Central memory CD4-positive, alpha-beta T cell (primary cell): ENCODE measurements around the gene WDPCP.
A peak's percentile ranks its signal among the peaks of the same experiment; 100 is the strongest.
"Not testable (repeated sequence)": the region's sequence is repeated elsewhere in the genome, so short reads cannot be mapped to it uniquely, and the experiment has no call there.

Experiments used
- DNase-seq: peaks from one replicate; pipeline ENCODE4 v3.0.0; 2022
- total RNA-seq, 3 experiments: gene quantifications; one replicate each; lab custom pipeline; 2026; lab: John Stamatoyannopoulos, UW

The WDPCP gene
- total RNA-seq: 7.2 to 23.3 (median 11.7) reads per million in 3 experiments

- DNase-seq: peak; percentile 97
Measured at GRCh38 chr2:63588385-63589147, at the start of gene WDPCP, which contains the start of gene MDH1. WDPCP (minus strand) TSS chr2:63588477; CDS start chr2:63588271, 206 bp downstream. MDH1 (plus strand) TSS chr2:63588963; CDS start chr2:63589044, 81 bp downstream.

DNA sequence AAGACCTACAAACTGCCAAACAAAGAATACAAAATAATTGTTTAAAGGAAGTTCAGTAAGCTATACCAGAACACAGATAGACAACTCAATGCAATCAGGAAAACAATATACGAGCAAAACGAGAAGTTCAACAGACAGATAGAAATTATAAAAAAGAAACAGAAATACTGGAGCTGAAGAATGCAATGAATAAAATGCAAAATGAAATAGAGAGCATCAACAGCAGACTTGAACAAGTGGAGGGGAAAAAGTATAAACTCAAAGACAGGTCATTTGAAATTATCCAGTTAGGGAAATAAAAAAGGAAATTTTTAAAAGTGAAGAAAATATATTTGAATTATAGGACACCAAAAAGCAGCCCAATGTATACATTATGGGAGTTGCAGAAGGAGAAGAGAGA, 44.1 kb upstream of the WDPCP start:
- DNase-seq: no peak

DNA sequence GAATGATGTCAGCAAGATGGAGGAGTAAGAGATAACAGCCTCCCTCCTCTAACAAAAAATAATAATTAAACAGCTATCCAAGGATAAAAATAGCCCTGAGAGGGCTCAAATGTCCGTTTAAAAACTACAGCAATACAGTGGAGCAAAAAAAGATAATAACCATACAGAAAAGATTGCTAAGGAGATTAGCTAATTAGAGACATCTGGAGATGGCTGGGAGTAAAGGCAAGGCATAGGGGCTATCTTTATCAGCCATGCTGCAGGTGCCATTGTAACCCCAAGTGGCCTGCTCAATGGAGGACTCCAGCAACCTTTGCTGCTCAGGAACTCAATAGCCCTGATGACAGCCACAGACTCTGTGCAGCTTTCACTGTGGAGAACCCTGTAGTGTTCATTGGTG, 43.2 kb upstream of the WDPCP start:
- DNase-seq: no peak

GRCh38 chr2:63628403-63628942, 40.2 kb upstream of the WDPCP start:
- DNase-seq: no peak

- no peak for DNase-seq
Measured at GRCh38 chr2:63627866-63628265, 39.6 kb upstream of the WDPCP start.

- not testable (repeated sequence) for DNase-seq
Measured at GRCh38 chr2:63623763-63624162, 35.5 kb upstream of the WDPCP start.

GRCh38 chr2:63622751-63623150, 34.5 kb upstream of the WDPCP start:
- DNase-seq: no peak

GRCh38 chr2:63619328-63619727, 31.1 kb upstream of the WDPCP start:
- DNase-seq: no peak

GRCh38 chr2:63617366-63617765, 29.1 kb upstream of the WDPCP start:
- DNase-seq: no peak

GRCh38 chr2:63614983-63615945, 27.0 kb upstream of the WDPCP start:
- no peak for DNase-seq

GRCh38 chr2:63614448-63614968, 26.2 kb upstream of the WDPCP start:
- DNase-seq: no peak

- no peak for DNase-seq
Measured at GRCh38 chr2:63613391-63613901, 25.2 kb upstream of the WDPCP start.

DNA sequence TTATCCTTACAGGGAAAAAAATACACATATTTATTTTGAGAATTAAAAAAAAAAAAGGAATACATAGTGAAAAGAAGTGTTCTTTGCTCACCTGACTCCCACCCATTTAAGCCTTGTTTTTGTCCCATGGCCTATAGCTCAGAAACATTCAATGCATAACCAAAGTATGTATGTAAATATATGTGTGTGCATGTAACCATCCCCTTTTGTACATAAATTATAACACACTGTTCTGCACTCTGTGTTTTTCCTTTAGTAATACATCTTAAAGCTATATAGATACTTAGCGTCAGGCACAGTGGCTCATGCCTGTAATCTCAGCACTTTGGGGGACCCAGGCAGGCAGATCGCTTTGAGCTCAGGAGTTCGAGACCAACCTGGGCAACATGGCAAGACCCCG, 22.2 kb upstream of the WDPCP start:
- DNase-seq: no peak

GRCh38 chr2:63608865-63609264, 20.6 kb upstream of the WDPCP start:
- not testable (repeated sequence) for DNase-seq

DNA sequence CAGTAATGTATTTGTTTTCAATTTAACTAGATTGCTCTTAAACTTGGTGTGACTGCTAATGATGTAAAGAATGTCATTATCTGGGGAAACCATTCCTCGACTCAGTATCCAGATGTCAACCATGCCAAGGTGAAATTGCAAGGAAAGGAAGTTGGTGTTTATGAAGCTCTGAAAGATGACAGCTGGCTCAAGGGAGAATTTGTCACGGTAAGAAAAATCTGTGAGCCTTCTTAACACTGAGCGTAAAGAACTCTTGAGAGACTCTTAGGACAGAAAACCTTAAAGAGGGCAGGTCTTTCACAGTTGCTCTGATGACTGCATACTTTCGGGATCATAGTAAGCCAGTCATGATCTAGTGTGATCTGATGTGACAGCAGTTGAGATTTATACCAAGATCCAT, 16.4 kb upstream of the WDPCP start:
- DNase-seq: no peak

- no peak for DNase-seq
Measured at GRCh38 chr2:63600881-63601460, 12.7 kb upstream of the WDPCP start.

DNA sequence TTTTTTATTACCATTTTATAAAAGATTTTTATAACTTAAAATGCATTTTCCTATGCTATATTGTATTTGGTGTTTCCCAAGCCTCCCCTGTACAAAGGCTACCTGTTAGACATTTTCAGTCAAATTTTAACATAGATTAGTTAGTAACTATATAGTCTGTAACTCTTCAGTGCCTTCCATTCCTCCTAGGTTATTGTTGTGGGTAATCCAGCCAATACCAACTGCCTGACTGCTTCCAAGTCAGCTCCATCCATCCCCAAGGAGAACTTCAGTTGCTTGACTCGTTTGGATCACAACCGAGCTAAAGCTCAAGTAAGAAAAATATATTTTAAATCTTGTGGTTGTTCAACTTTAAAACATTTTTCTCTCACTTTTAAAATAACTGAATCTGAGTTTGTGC, 10.7 kb upstream of the WDPCP start:
- no peak for DNase-seq

DNA sequence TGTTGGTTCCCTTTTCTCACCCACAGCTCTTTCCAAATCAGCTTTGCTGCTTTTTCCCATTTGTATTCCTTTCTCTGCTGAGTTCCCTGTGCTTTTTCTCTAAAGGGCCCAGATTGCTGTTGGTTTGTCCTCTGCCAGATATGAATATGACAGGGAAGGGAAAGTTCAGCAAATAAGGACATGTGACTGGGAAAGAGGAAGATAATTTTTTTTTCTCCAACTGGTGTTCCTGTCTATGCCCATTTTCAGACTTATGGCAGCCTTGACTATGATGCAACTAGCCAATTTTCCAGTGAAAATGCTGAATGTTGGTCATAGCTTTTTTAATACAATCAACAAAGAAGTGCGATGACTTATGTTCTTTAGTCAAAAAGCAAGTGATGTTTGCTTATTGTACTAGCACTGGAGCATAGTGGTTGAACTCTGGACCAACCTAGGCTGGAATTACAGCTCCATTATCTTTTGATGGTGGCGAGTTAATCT, 8.2 kb upstream of the WDPCP start:
- no peak for DNase-seq

DNA sequence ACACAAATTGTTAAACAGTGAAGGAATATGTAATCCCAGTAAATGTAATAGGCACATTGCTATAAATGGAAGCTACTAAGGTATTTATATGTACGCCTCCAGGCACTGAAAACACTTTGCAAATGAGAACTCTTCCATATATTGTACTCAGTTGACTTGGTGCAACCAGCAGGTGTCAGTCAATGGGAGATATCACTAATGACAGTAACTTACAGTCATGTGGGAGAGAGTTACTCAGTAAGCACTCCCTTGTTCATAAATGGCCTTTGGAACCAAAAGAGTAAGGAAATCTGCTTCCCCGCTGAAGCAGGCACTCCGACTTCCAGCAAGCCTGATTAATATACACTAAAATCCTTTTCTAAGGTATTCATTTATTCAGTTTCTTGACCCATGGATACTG, 6.4 kb upstream of the WDPCP start:
- no peak for DNase-seq

GRCh38 chr2:63591566-63592175, 3.4 kb upstream of the WDPCP start:
- no peak for DNase-seq

DNA sequence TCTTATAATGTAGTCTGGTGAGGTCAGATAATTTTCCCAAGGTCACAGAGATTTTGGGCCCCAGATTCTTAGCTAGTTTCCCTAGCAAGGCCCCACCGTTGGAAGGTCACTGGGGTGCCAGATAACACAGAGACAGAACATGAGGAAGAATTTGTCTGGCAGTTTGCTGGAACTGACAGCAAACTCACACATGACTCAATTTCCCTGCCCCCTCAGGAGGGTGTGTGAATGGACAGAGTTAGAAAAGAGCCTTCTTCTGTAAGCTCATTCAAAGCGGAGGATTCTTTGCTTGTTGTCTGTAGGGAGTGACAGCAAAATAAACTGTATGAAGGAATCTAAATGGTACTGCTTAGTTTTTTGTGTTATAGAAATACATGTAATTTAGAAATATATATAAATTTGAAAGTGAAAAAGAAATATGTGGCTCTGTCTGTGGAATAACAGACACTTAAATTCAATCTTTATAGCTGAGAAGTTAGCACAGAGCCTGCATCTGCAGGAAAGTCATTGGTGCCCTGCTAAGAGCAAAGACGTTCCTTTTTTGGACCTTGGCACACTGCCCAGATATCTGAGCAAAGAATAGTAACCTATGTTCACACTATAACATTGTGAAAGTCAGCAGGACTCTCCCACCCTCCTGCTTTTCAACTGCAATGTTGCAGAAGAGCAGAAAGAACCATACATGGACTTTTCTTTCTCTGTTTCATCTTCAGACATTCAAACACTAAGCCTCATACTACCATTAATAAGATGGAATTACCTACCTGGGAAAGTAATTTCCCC, 2.5 kb upstream of the WDPCP start:
- no peak for DNase-seq
